H1 (cell line): Measurements from ENCODE around the gene ZNF30. TPM values are rescaled to one million over a fixed set of nuclear protein-coding genes. Genes with fewer than 3 reads are reported as not detected.

Experiments
- CTCF ChIA-PET: fragments of 300-600 bp; sonication (Branson Sonifier 250); formaldehyde crosslinking; loops from one replicate; lab custom pipeline; 2021; ENCODE audit not compliant: partially characterized antibody; lab: Charles Lee
- POLR2A ChIA-PET: fragments of 300-600 bp; sonication (Branson Sonifier 250); formaldehyde crosslinking; loops from one replicate; lab custom pipeline; 2021; ENCODE audit warnings: inconsistent platforms; ENCODE audit not compliant: partially characterized antibody; lab: Charles Lee
- DNase-seq, 2 experiments: peaks; one replicate each; pipeline versions ENCODE4 v3.0.0 to v3.0.0-alpha.2; 2010 to 2022; ENCODE audit warnings: low spot score in 2 of 2, low read depth in 1 of 2, mixed read lengths in 1 of 2
- FAIRE-seq: peaks from 2 replicates; lab custom pipeline; 2011; peaks lifted over from hg19 to GRCh38; lab: Jason Lieb, UNC
- H2AFZ ChIP-seq: 2 replicates; pipeline ENCODE4 v1.8.1; 2012; ENCODE audit warnings: low read length, inconsistent platforms
- H2AK5ac ChIP-seq: 2 replicates; pipeline ENCODE4 v1.6.1; 2013; ENCODE audit warnings: low read depth, low read length
- H2BK120ac ChIP-seq: replicated peaks from 2 replicates; pipeline ENCODE3; 2013; ENCODE audit warnings: low read depth, low read length, inconsistent platforms
- H2BK12ac ChIP-seq: 2 replicates; pipeline ENCODE4 v1.6.1; 2013; ENCODE audit warnings: low read depth, low read length
- H2BK15ac ChIP-seq: 2 replicates; pipeline ENCODE4 v1.6.1; 2013; ENCODE audit warnings: low read length
- H2BK20ac ChIP-seq: 2 replicates; pipeline ENCODE4 v1.6.1; 2013; ENCODE audit warnings: low read length
- H2BK5ac ChIP-seq: 2 replicates; pipeline ENCODE4 v1.6.1; 2013; ENCODE audit warnings: low read depth, low read length
- H3K14ac ChIP-seq: 2 replicates; pipeline ENCODE4 v1.6.1; 2013; ENCODE audit warnings: inconsistent platforms; ENCODE audit not compliant: insufficient read length
- H3K18ac ChIP-seq: 2 replicates; pipeline ENCODE4 v1.6.1; 2013; ENCODE audit warnings: low read length; ENCODE audit errors: extremely low read depth
- H3K23ac ChIP-seq: 2 replicates; pipeline ENCODE4 v1.6.1; 2013; ENCODE audit warnings: inconsistent platforms; ENCODE audit not compliant: insufficient read length
- H3K23me2 ChIP-seq: 2 replicates; pipeline ENCODE4 v1.6.1; 2013; ENCODE audit warnings: low read depth, low read length
- H3K27ac ChIP-seq: 2 replicates; pipeline ENCODE4 v1.6.1; 2011; ENCODE audit warnings: low read depth, low read length, inconsistent platforms
- H3K27me3 ChIP-seq, 4 experiments: replicated peaks in 1 of 4; 1 replicate in 1 of 4; 2 replicates in 3 of 4; pipeline versions ENCODE4 v1.6.1 to v1.8.1; 2011 to 2013; ENCODE audit warnings: low read length in 3 of 4, mild to moderate bottlenecking in 3 of 4, inconsistent platforms in 2 of 4, mixed read lengths in 2 of 4, moderate library complexity in 1 of 4; ENCODE audit not compliant: control insufficient read depth in 3 of 4, insufficient read depth in 3 of 4; ENCODE audit errors: extremely low read depth in 1 of 4
- H3K36me3 ChIP-seq, 4 experiments: 2 replicates each; pipeline versions ENCODE4 v1.6.1 to v1.8.1; 2011 to 2013; ENCODE audit warnings: mild to moderate bottlenecking in 4 of 4, low read length in 3 of 4, moderate library complexity in 2 of 4, control low read depth in 1 of 4, inconsistent platforms in 1 of 4; ENCODE audit not compliant: insufficient read depth in 4 of 4, control insufficient read depth in 2 of 4
- H3K4ac ChIP-seq: replicated peaks from 2 replicates; pipeline ENCODE3; 2013; ENCODE audit warnings: low read length, low read depth, mixed read lengths, inconsistent platforms; ENCODE audit not compliant: insufficient read length
- H3K4me1 ChIP-seq, 4 experiments: replicated peaks in 1 of 4; 1 replicate in 1 of 4; 2 replicates in 3 of 4; pipeline versions ENCODE4 v1.6.1 to v1.8.1; 2011 to 2013; ENCODE audit warnings: low read length in 3 of 4, inconsistent platforms in 2 of 4, mixed read lengths in 1 of 4; ENCODE audit not compliant: insufficient read depth in 4 of 4, control insufficient read depth in 3 of 4
- H3K4me2 ChIP-seq, 2 experiments: 2 replicates each; pipeline versions ENCODE4 v1.6.1 to v1.8.1; 2011 to 2013; ENCODE audit warnings: low read depth in 2 of 2, low read length in 2 of 2, control low read depth in 1 of 2, inconsistent platforms in 1 of 2, mild to moderate bottlenecking in 1 of 2; ENCODE audit not compliant: insufficient read depth in 1 of 2
- H3K4me3 ChIP-seq, 4 experiments: fragments of 200-600, 300-600 bp in 1 of 4; sonication (generic), shearing (Covaris generic), sonication (Bioruptor Twin) in 1 of 4; 2 replicates each; pipeline versions ENCODE4 v1.5.1 to v1.8.1; 2011 to 2016; ENCODE audit warnings: low read length in 4 of 4, low read depth in 3 of 4, control low read depth in 2 of 4, inconsistent platforms in 2 of 4, mild to moderate bottlenecking in 2 of 4, mixed read lengths in 1 of 4, moderate library complexity in 1 of 4; ENCODE audit not compliant: insufficient read depth in 2 of 4; ENCODE audit errors: extremely low read depth in 1 of 4
- H3K56ac ChIP-seq: replicated peaks from 2 replicates; pipeline ENCODE3; 2013; ENCODE audit warnings: low read depth, mild to moderate bottlenecking, mixed read lengths, low read length, inconsistent platforms; ENCODE audit not compliant: insufficient read length
- H3K79me1 ChIP-seq: 2 replicates; pipeline ENCODE4 v1.6.1; 2013; ENCODE audit warnings: low read depth, low read length, control low read depth
- H3K79me2 ChIP-seq, 2 experiments: 2 replicates each; pipeline versions ENCODE4 v1.6.1 to v1.8.1; 2012 to 2013; ENCODE audit warnings: low read length in 2 of 2, mild to moderate bottlenecking in 2 of 2, inconsistent platforms in 1 of 2; ENCODE audit not compliant: insufficient read depth in 2 of 2, control insufficient read depth in 1 of 2
- H3K9ac ChIP-seq, 4 experiments: replicated peaks in 1 of 4; 1 replicate in 1 of 4; 2 replicates in 3 of 4; pipeline versions ENCODE4 v1.6.1 to v1.8.1; 2011 to 2013; ENCODE audit warnings: low read depth in 3 of 4, low read length in 3 of 4, control low read depth in 2 of 4, mild to moderate bottlenecking in 2 of 4, moderate library complexity in 2 of 4, inconsistent platforms in 1 of 4; ENCODE audit errors: extremely low read depth in 1 of 4
- H3K9me3 ChIP-seq, 2 experiments: 2 replicates each; pipeline versions ENCODE4 v1.6.1 to v1.8.1; 2012 to 2013; ENCODE audit warnings: mild to moderate bottlenecking in 2 of 2, moderate library complexity in 2 of 2, control low read depth in 1 of 2, inconsistent platforms in 1 of 2, low read depth in 1 of 2, low read length in 1 of 2, mixed read lengths in 1 of 2; ENCODE audit not compliant: insufficient read depth in 2 of 2
- H4K20me1 ChIP-seq, 2 experiments: replicated peaks in 1 of 2; 2 replicates each; pipeline versions ENCODE3 to v1.8.1; 2011 to 2013; ENCODE audit warnings: inconsistent platforms in 2 of 2, low read length in 2 of 2, mild to moderate bottlenecking in 1 of 2; ENCODE audit not compliant: insufficient read depth in 2 of 2, control insufficient read depth in 1 of 2
- H4K5ac ChIP-seq: 2 replicates; pipeline ENCODE4 v1.6.1; 2013; ENCODE audit warnings: low read length, low read depth, mixed read lengths, inconsistent platforms; ENCODE audit not compliant: insufficient read length
- H4K8ac ChIP-seq: 2 replicates; pipeline ENCODE4 v1.8.0; 2013; ENCODE audit warnings: mild to moderate bottlenecking, moderate library complexity, low read length, inconsistent platforms; ENCODE audit not compliant: insufficient read depth; ENCODE audit errors: extremely low read depth
- H4K91ac ChIP-seq: replicated peaks from 2 replicates; pipeline ENCODE3; 2013; ENCODE audit warnings: low read length, mixed read lengths, inconsistent platforms; ENCODE audit not compliant: insufficient read length
- ATF2 ChIP-seq: IDR thresholded peaks from 2 replicates; pipeline ENCODE4 v1.6.1; 2012; ENCODE audit warnings: low read length, inconsistent platforms
- BCL11A ChIP-seq, 2 experiments: IDR thresholded peaks; one replicate each; pipeline ENCODE4 v1.6.1; 2011; ENCODE audit warnings: low read depth in 2 of 2, low read length in 2 of 2, mild to moderate bottlenecking in 2 of 2
- CHD1 ChIP-seq: IDR thresholded peaks from 2 replicates; pipeline ENCODE4 v1.6.1; 2012; ENCODE audit warnings: low read depth, low read length, improper control_type of control experiment
- KDM4A ChIP-seq: IDR thresholded peaks from one replicate; pipeline ENCODE4 v1.7.1; 2012; ENCODE audit warnings: low read depth, mild to moderate bottlenecking, moderate library complexity, low read length, inconsistent platforms; ENCODE audit not compliant: severe bottlenecking
- SIN3A ChIP-seq, 2 experiments: IDR thresholded peaks in 1 of 2; conservative IDR thresholded peaks in 1 of 2; 2 replicates each; pipeline ENCODE4 v1.6.1; 2011 to 2012; ENCODE audit warnings: low read length in 2 of 2, improper control_type of control experiment in 1 of 2, low read depth in 1 of 2, mild to moderate bottlenecking in 1 of 2
- TAF1 ChIP-seq: IDR thresholded peaks from 2 replicates; pipeline ENCODE4 v1.6.1; 2011; ENCODE audit warnings: mild to moderate bottlenecking, low read depth, low read length
- WGBS, 2 experiments: shearing (Covaris generic) in 1 of 2; methylation state at CpG; one replicate each; pipeline versions ENCODE4 v1.1.6 to v1.1.7; 2013 to 2015; ENCODE audit warnings: low lambda C conversion rate in 2 of 2, mixed read lengths in 2 of 2, inconsistent platforms in 1 of 2, low coverage in 1 of 2, missing lambda C conversion rate in 1 of 2; ENCODE audit not compliant: insufficient replicate concordance in 2 of 2, insufficient coverage in 1 of 2, insufficient read length in 1 of 2; ENCODE audit errors: extremely low coverage in 1 of 2, missing lambda C conversion rate in 1 of 2; 5-methylcytosine and 5-hydroxymethylcytosine counted together
- polyA plus RNA-seq, 7 experiments: library from polyadenylated mRNA; depleted of rRNA in 3 of 7; stranded (reverse) in 5 of 7; unstranded in 2 of 7; fragments of >200 nt in 5 of 7; fragments of 200-250 nt in 2 of 7; gene quantifications; 1 replicate in 5 of 7; 2 replicates in 1 of 7; 4 replicates in 1 of 7; pipeline versions ENCODE4 v1.2.1 to v1.2.3, GENCODE V29; 2011 to 2013; ENCODE audit warnings: missing spikeins in 2 of 7, mixed read lengths in 2 of 7
- total RNA-seq: library from RNA; stranded (reverse); fragmentation: NEBNext Ultra II Directional; extraction: Animal tissue kit (Norgen Biotek cat#: 25700); gene quantifications from 2 replicates; pipeline ENCODE4 v1.2.1, GENCODE V29; 2021

ZNF30 gene
- total and polyA plus RNA-seq, 2 of the 8 experiments (the other 6 are each of a cell fraction or from before 2014, with no cell fraction given) = 2.0 to 4.7 TPM

- H3K9ac ChIP-seq = no peak overlapping the region
- H3K27me3 ChIP-seq = no peaks in the 10 kb centered on the region
- H2AFZ ChIP-seq = no peak overlapping the region
- H3K9me3 ChIP-seq = no peaks in the 10 kb centered on the region; a peak in 1 of 4 replicates
- no peaks in the 10 kb centered on the region for H3K4me1 ChIP-seq
- H3K23me2 ChIP-seq = no peaks in the 10 kb centered on the region
- H2BK120ac ChIP-seq = no peak overlapping the region
- 98% methylated on average over 4 of the region's 4 CpGs; no CpG with 5 or more reads in 1 of the 2 experiments for WGBS, 2 experiments
- H3K4me3 ChIP-seq = no peak overlapping the region
- no peaks in the 10 kb centered on the region for H3K79me2 ChIP-seq
- CTCF ChIA-PET = interaction anchor here (2.0 kb wide), 1 partner anchor 98 kb away, joined by 7 read pairs; no protein-coding TSS in a partner anchor
- no peak overlapping the region for H3K27ac ChIP-seq
- no peak overlapping the region for H2BK12ac ChIP-seq
- H3K56ac ChIP-seq = no peak overlapping the region
- H4K8ac ChIP-seq = no peak overlapping the region
- H3K14ac ChIP-seq = no peak overlapping the region
- no peak overlapping the region for H2BK5ac ChIP-seq
- no peak for TF ChIP-seq CHD1
- TF ChIP-seq KDM4A = no peak
- no peak for TF ChIP-seq SIN3A (conservative IDR thresholded peaks at IDR 0.05 in 1 of 2, IDR thresholded peaks at IDR 0.05 in 1 of 2; ENCODE audit: low read depth in 1 of 2, low read length in 2 of 2)
- TF ChIP-seq TAF1 = no peak
- TF ChIP-seq BCL11A (IDR thresholded peaks at IDR 0.05; ENCODE audit: low read depth in 2 of 2, low read length in 2 of 2) = no peak
- TF ChIP-seq ATF2 = no peak
- H3K79me1 ChIP-seq = no peaks in the 10 kb centered on the region
- H4K20me1 ChIP-seq = no peaks in the 10 kb centered on the region
- H2AK5ac ChIP-seq = no peak overlapping the region
- H3K36me3 ChIP-seq = peaks cover 0 to 17% (median 11%) of the 10 kb centered on the region in 4 experiments; a peak in 5 of 8 replicates
- no peak overlapping the region for H2BK15ac ChIP-seq
- no peak for DNase-seq
- no peak overlapping the region for H4K91ac ChIP-seq
- no peak for FAIRE-seq
- POLR2A ChIA-PET = interaction anchor here (1.2 to 1.5 kb wide), 2 partner anchors 9 to 10 kb away, joined by 3 read pairs; partner anchors contain the start of gene ZNF30
- no peak overlapping the region for H3K4ac ChIP-seq
- H3K23ac ChIP-seq = no peak overlapping the region
- no peak overlapping the region for H3K4me2 ChIP-seq
- no peak overlapping the region for H3K18ac ChIP-seq
- no peak overlapping the region for H4K5ac ChIP-seq
- no peak overlapping the region for H2BK20ac ChIP-seq
Observed at GRCh38 chr19:34936184-34936583, 9.5 kb downstream of the ZNF30 start.
